Small intestine (tissue), 7 donors: Measurements from ENCODE around the gene OGFOD2. TPM values are rescaled to one million over a fixed set of nuclear protein-coding genes. Genes with fewer than 3 reads are reported as not detected.

ENCODE experiments used
- DNase-seq, 2 donors: peaks; one replicate each; pipeline versions ENCODE4 v3.0.0 to v3.0.0-alpha.2; 2013
- FAIRE-seq: peaks from 2 replicates; lab custom pipeline; 2012; peaks lifted over from hg19 to GRCh38; lab: Jason Lieb, UNC
- H3K27ac ChIP-seq, 3 donors: one replicate each; pipeline ENCODE4 v1.5.1; 2013; ENCODE audit warnings: low read length in 2 of 3, mild to moderate bottlenecking in 2 of 3, control low read depth in 1 of 3, inconsistent platforms in 1 of 3, low read depth in 1 of 3, moderate library complexity in 1 of 3
- H3K27me3 ChIP-seq, 3 donors: one replicate each; pipeline ENCODE4 v1.6.1; 2013; ENCODE audit warnings: low read length in 3 of 3, inconsistent platforms in 1 of 3; ENCODE audit not compliant: control insufficient read depth in 3 of 3, insufficient read depth in 3 of 3
- H3K36me3 ChIP-seq, 3 donors: one replicate each; pipeline ENCODE4 v1.6.1; 2013; ENCODE audit warnings: low read length in 3 of 3, inconsistent platforms in 1 of 3, low read depth in 1 of 3, mild to moderate bottlenecking in 1 of 3, moderate library complexity in 1 of 3; ENCODE audit not compliant: control insufficient read depth in 3 of 3, insufficient read depth in 2 of 3
- H3K4me1 ChIP-seq, 3 donors: one replicate each; pipeline ENCODE4 v1.6.1; 2013; ENCODE audit warnings: low read length in 2 of 3, inconsistent platforms in 1 of 3, low read depth in 1 of 3, mild to moderate bottlenecking in 1 of 3, moderate library complexity in 1 of 3; ENCODE audit not compliant: control insufficient read depth in 3 of 3, insufficient read depth in 2 of 3
- H3K4me3 ChIP-seq, 3 donors: one replicate each; pipeline ENCODE4 v1.5.1; 2013; ENCODE audit warnings: low read length in 3 of 3, control low read depth in 1 of 3, inconsistent platforms in 1 of 3, low read depth in 1 of 3, mild to moderate bottlenecking in 1 of 3, moderate library complexity in 1 of 3
- H3K9me3 ChIP-seq, 2 donors: one replicate each; pipeline ENCODE4 v1.6.1; 2013; ENCODE audit warnings: low read depth in 1 of 2, low read length in 1 of 2; ENCODE audit not compliant: control insufficient read depth in 2 of 2, insufficient read depth in 1 of 2
- WGBS, 3 donors: extraction: QIAGEN DNeasy Blood & Tissue Kit; methylation state at CpG; one replicate each; pipeline ENCODE4 v1.1.7; 2013; 5-methylcytosine and 5-hydroxymethylcytosine counted together
- polyA plus RNA-seq, 4 donors: library from polyadenylated mRNA; stranded (reverse) in 3 of 4; unstranded in 1 of 4; fragments of 200-250 nt in 3 of 4; fragments of 120-200 nt in 1 of 4; gene quantifications; one replicate each; pipeline versions ENCODE4 v1.2.1 to v1.2.3, GENCODE V29; 2013
- donor health status: healthy with polysubstance abuse.
- donor health status: control.
- donor health status: control.
- donor health status: Bipolar disorder and iron deficiency.
- donor health status: healthy.

The OGFOD2 gene
- polyA plus RNA-seq, 4 donors = 25.0 to 30.3 (median 27.4) TPM

DNA sequence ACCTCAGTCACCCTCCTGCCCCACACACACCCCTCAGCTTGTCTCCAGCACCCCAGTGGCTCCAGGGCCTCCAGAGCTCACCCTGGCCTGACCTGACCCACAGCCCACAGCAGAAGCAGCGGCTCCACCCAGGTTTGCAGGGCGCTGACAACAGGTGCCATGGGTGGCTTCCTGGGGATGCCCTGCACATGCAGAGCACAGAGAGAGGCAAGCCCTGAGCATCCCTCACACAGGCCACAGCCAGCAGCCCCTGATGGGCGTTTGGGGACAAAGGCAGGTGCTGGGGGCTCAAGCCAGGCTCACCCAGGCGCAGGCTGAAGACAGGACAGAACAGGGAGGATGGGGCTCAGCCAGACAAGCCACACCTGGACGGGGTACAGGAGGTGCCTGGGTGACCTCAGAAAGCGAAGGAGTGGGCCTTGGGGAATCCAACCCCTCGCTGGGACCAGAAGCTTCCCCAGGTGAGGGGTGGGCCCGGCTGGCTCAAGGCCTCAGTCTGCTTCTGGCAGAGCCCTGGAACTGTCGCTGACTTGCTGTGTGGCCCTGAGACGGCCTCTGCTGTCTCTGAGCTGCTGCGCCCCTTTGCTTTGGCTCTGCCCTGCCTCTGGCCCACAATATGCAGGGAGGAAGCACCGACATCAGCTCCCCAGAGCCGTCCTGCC lies 16.0 kb downstream of the OGFOD2 start:
- H3K4me3 ChIP-seq = no peak overlapping the region
- WGBS, 3 donors = 86 to 93% (median 92%) methylated on average over 13 of the region's 13 CpGs
- H3K27me3 ChIP-seq = no peaks in the 10 kb centered on the region
- DNase-seq (no peak), FAIRE-seq (no peak)
- peaks cover 0 to 73% (median 6%) of the 10 kb centered on the region in 3 donors for H3K36me3 ChIP-seq
- no peaks in the 10 kb centered on the region for H3K9me3 ChIP-seq
- H3K4me1 ChIP-seq = peaks cover 0 to 17% (median 0%) of the 10 kb centered on the region in 3 donors
- H3K27ac ChIP-seq = no peak overlapping the region

DNA sequence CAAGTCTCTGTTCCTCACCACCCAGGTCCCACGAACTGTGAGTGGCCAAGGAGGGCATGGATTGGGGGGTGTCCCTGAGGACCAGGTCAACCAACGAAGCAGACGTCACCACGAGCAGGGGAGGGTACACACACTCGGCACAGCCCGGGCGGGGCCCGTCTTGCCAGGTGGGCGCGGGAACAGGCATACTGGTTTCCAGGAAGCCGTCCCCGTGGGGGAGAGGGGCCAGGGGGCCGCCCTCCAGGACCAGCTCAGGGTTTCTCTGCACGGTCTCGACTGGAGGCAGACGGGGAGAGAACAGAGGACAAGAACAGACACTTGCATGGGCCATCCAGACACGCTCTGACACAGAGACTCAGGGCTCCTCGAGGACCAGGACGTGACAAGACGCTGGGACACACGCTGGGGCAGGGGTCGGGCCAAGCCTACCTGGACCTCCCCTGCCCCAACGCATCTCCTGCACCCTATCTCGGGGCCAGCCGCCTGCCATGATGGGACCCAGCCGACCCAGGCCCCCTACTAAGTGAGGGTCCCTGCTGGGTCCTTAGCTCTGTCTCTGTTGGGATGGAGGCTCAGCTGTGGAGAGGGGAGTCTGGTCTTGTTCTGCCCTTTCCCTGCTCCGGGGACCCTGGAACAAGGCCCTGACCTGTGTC lies 16.7 kb downstream of the OGFOD2 start:
- Histone ChIP-seq H3K4me3 (no peak overlapping the region), H3K27me3 (no peaks in the 10 kb centered on the region), H3K4me1 (peaks cover 0 to 17% (median 0%) of the 10 kb centered on the region in 3 donors), H3K27ac (no peak overlapping the region), H3K9me3 (no peaks in the 10 kb centered on the region), H3K36me3 (peaks cover 0 to 73% (median 3%) of the 10 kb centered on the region in 3 donors)
- FAIRE-seq (no peak), DNase-seq (no peak)
- 81 to 88% (median 86%) methylated on average over 27 of the region's 27 CpGs for WGBS, 3 donors

DNA sequence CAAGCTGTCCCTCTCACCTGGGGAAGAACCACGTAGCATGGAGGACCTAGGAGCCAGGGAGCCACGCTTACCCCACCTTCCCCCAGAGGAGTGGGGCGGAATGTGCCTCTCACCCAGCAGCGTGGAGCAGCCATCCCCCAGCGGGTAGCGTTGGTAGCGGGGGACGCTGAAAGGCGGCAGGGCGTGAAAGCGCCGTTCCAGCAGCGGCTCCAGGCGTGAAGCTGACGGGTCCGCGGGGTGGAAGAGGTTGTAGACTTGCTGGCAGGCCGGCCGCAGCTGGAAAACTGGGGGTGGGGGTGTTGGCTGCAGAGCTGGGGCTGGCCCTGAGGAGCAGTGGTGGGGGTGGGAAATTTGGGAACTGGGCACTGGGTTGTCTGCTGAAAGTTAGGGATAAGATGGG lies 17.3 kb downstream of the OGFOD2 start:
- FAIRE-seq (no peak), DNase-seq (no peak)
- H3K9me3 ChIP-seq = no peaks in the 10 kb centered on the region
- no peak overlapping the region for H3K4me3 ChIP-seq
- H3K4me1 ChIP-seq = peaks cover 0 to 17% (median 0%) of the 10 kb centered on the region in 3 donors
- peaks cover 0 to 73% (median 3%) of the 10 kb centered on the region in 3 donors for H3K36me3 ChIP-seq
- H3K27me3 ChIP-seq = no peaks in the 10 kb centered on the region
- no peak overlapping the region for H3K27ac ChIP-seq
- 85 to 94% (median 92%) methylated on average over 19 of the region's 19 CpGs for WGBS, 3 donors

DNA sequence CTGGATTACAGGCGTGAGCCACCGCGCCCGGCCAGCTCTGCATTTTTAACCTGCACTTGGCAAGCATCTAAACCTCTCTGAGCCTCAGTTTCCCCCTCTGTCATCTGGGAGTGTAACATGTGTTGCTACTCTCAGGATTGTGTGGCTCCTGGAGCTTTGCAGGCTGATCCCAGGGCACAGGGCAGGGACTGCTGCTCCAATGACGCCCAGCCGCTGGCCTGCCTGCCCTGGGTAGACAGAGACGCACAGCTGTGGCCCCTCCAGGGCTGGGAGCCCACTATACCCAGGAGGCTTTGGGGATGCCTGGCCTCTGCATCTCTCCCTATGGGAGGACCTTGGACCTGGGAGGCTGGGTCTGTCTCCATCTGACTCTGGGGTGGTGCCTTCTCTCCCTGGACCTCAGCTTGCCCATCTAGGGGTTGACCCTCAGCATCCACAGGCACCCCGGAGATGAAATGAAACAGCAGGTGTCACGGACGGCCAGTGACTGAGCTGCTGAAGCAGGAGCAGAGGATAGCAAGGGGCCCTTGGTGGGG lies 19.2 kb downstream of the OGFOD2 start:
- 67 to 85% (median 75%) methylated on average over 10 of the region's 10 CpGs for WGBS, 3 donors
- FAIRE-seq (no peak), DNase-seq (peak in 1 of 2 donors; percentile 21)
- Histone ChIP-seq H3K27ac (peak overlapping the region in 2 of 3 donors; percentile 36 to 85), H3K9me3 (no peaks in the 10 kb centered on the region), H3K27me3 (no peaks in the 10 kb centered on the region), H3K36me3 (peaks cover 0 to 69% (median 0%) of the 10 kb centered on the region in 3 donors), H3K4me3 (no peak overlapping the region), H3K4me1 (peaks cover 0 to 17% (median 0%) of the 10 kb centered on the region in 3 donors)

DNA sequence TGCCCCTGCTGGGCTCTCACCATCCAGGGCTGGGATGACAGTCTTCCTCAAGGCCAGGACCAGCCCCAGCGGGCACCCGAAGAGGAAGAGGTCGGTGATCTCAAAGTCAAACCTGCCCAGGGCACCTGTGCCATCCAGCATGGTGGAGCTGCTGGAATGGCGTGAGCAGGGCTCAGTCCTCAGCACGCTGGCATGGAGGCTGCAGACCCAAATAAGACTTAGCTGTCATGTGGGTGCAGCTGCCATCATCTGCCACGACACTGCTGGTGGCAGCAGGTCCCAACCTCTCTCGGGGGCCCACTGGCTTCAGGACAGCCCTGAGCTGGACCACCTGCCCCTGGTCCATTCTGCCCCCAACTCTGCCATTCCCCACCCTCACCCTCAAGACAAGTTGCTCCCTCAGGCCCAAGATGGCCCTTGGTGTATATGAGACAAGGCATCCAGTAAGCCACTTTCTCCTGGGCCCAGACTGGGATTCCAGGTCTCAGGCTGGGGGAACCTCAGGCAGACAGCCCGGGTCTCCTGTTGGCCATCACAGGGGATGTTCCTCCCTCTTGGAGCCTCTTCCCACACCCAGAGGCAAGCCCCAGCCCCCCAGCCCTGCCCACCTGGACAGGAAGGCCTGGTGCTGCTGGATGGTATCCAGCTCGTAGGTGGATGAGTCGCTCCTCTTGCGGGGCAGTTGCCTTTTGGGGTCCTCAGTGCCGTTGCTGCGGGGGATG lies 19.9 kb downstream of the OGFOD2 start:
- Histone ChIP-seq H3K4me3 (no peak overlapping the region), H3K36me3 (peaks cover 0 to 72% (median 0%) of the 10 kb centered on the region in 3 donors), H3K4me1 (peaks cover 0 to 17% (median 0%) of the 10 kb centered on the region in 3 donors), H3K27ac (no peak overlapping the region), H3K9me3 (no peaks in the 10 kb centered on the region), H3K27me3 (no peaks in the 10 kb centered on the region)
- DNase-seq (no peak), FAIRE-seq (no peak)
- 90 to 92% (median 91%) methylated on average over 12 to 13 of the region's 13 CpGs for WGBS, 3 donors

DNA sequence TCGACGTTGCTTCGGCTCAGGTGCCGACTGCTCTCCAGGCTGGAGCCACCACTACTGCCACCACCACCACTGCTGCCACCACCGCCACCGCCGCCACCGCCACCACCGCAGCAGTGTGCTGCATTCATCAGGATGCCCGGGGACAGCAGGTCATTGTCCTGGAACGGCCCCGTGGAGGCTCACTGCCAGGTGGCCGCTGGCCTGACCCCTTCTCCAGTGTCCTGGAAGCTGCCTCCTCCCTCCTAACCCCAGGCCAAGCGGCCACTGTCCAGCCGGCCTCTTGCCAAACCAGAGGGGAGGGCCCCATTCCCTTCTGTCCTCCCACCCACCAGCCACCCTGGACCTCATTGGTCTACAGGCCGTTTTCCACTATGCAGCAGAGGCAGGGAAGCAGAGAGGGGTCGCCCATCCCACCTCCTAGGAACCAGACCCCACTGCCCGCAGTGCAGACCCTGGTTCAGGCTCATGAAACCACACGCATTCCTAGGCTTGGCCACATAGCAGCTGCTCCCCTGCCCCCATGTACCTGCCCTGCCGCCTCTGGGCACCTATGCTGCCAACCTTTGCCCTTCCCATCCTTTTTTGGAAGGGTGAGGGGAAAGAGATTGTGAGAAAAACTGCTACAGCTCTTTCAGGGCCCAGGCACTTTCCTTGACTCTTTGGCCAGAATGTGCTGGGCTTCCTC lies 20.6 kb downstream of the OGFOD2 start:
- H3K4me1 ChIP-seq = peaks cover 0 to 17% (median 0%) of the 10 kb centered on the region in 3 donors
- WGBS, 3 donors = 75 to 80% (median 77%) methylated on average over 19 to 20 of the region's 20 CpGs
- no peak overlapping the region for H3K4me3 ChIP-seq
- peaks cover 0 to 72% (median 0%) of the 10 kb centered on the region in 3 donors for H3K36me3 ChIP-seq
- DNase-seq = no peak
- H3K27ac ChIP-seq = no peak overlapping the region
- no peaks in the 10 kb centered on the region for H3K27me3 ChIP-seq
- H3K9me3 ChIP-seq = no peaks in the 10 kb centered on the region
- no peak for FAIRE-seq

DNA sequence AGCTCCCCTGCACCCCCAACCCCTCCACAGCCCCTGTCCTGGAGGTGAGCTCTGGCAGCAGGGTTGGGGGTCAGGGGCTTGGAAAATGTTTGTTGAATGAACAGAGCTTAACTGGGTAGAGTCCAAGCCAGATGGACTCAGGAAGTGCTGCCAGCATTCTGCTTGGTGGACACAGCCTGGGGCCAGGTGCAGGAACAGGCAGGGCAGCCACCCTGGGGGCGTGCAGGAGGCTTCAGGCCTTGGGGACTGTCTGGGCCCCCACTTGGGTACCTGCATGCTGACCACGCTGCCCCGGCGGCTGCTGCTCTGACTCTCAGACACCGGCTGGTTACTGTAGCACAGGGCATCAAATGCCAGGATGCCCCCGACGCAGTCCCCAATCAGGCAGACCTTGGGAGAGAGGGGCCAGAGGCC lies 21.2 kb downstream of the OGFOD2 start:
- Histone ChIP-seq H3K4me3 (no peak overlapping the region), H3K4me1 (peaks cover 0 to 20% (median 0%) of the 10 kb centered on the region in 3 donors), H3K9me3 (no peaks in the 10 kb centered on the region), H3K36me3 (peaks cover 0 to 73% (median 0%) of the 10 kb centered on the region in 3 donors), H3K27ac (no peak overlapping the region), H3K27me3 (no peaks in the 10 kb centered on the region)
- DNase-seq (no peak), FAIRE-seq (no peak)
- 81 to 94% (median 93%) methylated on average over 6 to 7 of the region's 7 CpGs for WGBS, 3 donors
